IPS-20b (cell line): ENCODE results near the gene ADPRHL1.
"Not testable (repeated sequence)": the region's sequence is repeated elsewhere in the genome, so short reads cannot be mapped to it uniquely, and the experiment has no call there.

ENCODE experiments used
- H3K27ac ChIP-seq: one replicate; pipeline ENCODE4 v1.5.1; 2013; ENCODE audit warnings: low read length
- H3K27me3 ChIP-seq: 2 replicates; pipeline ENCODE4 v1.6.1; 2013; ENCODE audit warnings: mild to moderate bottlenecking, low read length, inconsistent platforms; ENCODE audit not compliant: insufficient read depth
- H3K36me3 ChIP-seq: 2 replicates; pipeline ENCODE4 v1.6.1; 2013; ENCODE audit warnings: low read depth, mild to moderate bottlenecking, inconsistent platforms, low read length, moderate library complexity; ENCODE audit not compliant: insufficient read depth
- H3K4me1 ChIP-seq: 2 replicates; pipeline ENCODE4 v1.6.1; 2013; ENCODE audit warnings: mild to moderate bottlenecking, control low read depth, inconsistent platforms, low read length, moderate library complexity; ENCODE audit not compliant: insufficient read depth
- H3K4me3 ChIP-seq: 2 replicates; pipeline ENCODE4 v1.5.1; 2013; ENCODE audit warnings: mild to moderate bottlenecking, low read length, inconsistent platforms
- H3K9ac ChIP-seq: 2 replicates; pipeline ENCODE4 v1.6.1; 2013; ENCODE audit warnings: low read depth, mild to moderate bottlenecking, inconsistent platforms, low read length, moderate library complexity
- H3K9me3 ChIP-seq: 2 replicates; pipeline ENCODE4 v1.6.1; 2013; ENCODE audit warnings: mild to moderate bottlenecking, low read depth, low read length, inconsistent platforms; ENCODE audit not compliant: insufficient read depth

Gene ADPRHL1

GRCh38 chr13:113441661-113442060 lies 11.6 kb downstream of the ADPRHL1 start:
- Histone ChIP-seq H3K9me3 (no peaks in the 10 kb centered on the region), H3K27me3 (no peaks in the 10 kb centered on the region), H3K4me1 (no peaks in the 10 kb centered on the region), H3K36me3 (no peaks in the 10 kb centered on the region), H3K27ac (no peak overlapping the region), H3K4me3 (no peak overlapping the region), H3K9ac (no peak overlapping the region)

DNA sequence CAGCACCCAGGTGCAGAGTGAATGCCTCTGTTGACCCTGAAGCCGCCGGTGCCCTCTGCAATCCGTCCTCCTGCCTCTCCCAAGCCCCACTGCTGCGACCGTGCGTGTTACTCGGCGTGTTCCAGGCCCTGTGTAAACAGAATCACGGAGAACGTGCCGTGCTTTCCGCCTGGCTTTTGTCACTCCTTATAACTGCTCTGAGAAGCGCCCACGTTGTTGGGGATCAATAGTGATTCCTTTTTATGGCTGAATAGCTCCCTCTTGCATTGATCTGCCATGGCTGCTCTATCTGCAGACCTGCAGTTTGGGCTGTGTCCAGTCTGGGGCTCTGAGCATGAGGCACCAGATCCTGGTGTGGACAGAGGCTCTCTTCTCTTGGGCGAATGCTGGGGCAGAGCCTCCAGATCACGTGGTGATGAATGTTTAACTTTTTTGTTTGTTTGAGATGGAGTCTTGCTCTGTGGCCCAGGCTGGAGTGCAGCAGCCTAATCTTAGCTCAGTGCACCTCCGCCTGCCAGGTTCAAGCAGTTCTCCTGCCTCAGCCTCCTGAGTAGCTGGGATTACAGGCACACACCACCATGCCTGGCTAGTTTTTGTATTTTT lies 15.8 kb downstream of the ADPRHL1 start:
- H3K9me3 ChIP-seq = no peaks in the 10 kb centered on the region
- no peak overlapping the region for H3K4me3 ChIP-seq
- no peaks in the 10 kb centered on the region for H3K4me1 ChIP-seq
- no peaks in the 10 kb centered on the region for H3K36me3 ChIP-seq
- no peak overlapping the region for H3K27ac ChIP-seq
- H3K27me3 ChIP-seq = no peaks in the 10 kb centered on the region
- no peak overlapping the region for H3K9ac ChIP-seq

DNA sequence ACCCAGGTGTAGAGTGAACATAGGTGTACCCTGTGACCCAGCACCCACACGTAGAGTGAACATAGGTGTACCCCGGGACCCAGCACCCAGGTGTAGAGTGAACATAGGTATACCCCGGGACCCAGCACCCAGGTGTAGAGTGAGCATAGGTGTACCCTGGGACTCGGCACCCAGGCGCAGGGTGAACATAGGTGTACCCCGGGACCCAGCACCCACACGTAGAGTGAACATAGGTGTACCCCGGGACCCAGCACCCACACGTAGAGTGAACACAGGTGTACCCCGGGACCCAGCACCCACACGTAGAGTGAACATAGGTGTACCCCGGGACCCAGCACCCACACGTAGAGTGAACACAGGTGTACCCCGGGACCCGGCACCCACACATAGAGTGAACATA lies 16.4 kb downstream of the ADPRHL1 start:
- not testable (repeated sequence) for H3K36me3 ChIP-seq, H3K27me3 ChIP-seq, H3K27ac ChIP-seq, H3K4me3 ChIP-seq, H3K4me1 ChIP-seq, H3K9me3 ChIP-seq, H3K9ac ChIP-seq

DNA sequence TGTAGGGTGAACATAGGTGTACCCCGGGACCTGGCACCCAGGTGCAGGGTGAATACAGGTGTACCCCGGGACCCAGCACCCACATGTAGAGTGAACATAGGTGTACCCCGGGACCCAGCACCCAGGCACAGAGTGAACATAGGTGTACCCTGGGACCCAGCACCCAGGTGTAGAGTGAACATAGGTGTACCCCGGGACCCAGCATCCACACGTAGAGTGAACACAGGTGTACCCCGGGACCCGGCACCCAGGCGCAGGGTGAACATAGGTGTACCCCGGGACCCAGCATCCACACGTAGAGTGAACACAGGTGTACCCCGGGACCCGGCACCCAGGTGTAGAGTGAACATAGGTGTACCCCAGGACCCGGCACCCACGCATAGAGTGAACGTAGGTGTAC lies 17.4 kb downstream of the ADPRHL1 start:
- not testable (repeated sequence) for H3K9ac ChIP-seq, H3K36me3 ChIP-seq, H3K9me3 ChIP-seq, H3K27me3 ChIP-seq, H3K4me3 ChIP-seq, H3K4me1 ChIP-seq, H3K27ac ChIP-seq

DNA sequence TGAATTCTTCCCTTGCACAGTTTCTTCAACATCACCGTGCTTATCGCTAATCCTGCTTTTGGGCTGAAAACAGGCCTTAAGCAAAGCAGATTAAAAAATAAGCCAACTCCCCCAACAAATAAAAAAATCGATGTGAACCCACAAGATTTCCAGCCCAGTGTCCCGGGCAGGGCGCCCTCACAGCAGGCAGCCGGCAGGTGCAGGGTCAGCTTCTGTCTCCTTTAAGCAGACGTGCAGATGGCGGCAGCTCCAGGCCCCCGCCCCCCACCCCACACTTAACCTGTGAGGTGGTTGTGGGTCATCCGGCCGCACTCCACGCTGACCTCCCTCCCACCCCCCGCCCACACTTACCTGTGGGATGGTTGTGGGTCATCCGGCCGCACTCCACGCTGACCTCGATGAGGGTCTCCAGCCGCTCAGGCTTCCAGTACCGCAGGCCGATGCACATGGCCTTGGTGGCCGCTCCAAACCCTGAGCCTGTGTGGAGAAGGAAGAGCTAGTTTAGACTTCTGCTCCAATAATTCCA lies 19.8 kb downstream of the ADPRHL1 start:
- Histone ChIP-seq H3K27me3 (no peaks in the 10 kb centered on the region), H3K9me3 (no peaks in the 10 kb centered on the region), H3K4me1 (no peaks in the 10 kb centered on the region), H3K9ac (no peak overlapping the region), H3K36me3 (no peaks in the 10 kb centered on the region), H3K27ac (no peak overlapping the region), H3K4me3 (no peak overlapping the region)

GRCh38 chr13:113432506-113433270 lies 20.6 kb downstream of the ADPRHL1 start:
- no peaks in the 10 kb centered on the region for H3K4me1 ChIP-seq
- H3K27ac ChIP-seq = no peak overlapping the region
- no peak overlapping the region for H3K4me3 ChIP-seq
- no peaks in the 10 kb centered on the region for H3K9me3 ChIP-seq
- no peaks in the 10 kb centered on the region for H3K36me3 ChIP-seq
- H3K27me3 ChIP-seq = no peaks in the 10 kb centered on the region
- no peak overlapping the region for H3K9ac ChIP-seq

GRCh38 chr13:113431171-113431570 lies 22.1 kb downstream of the ADPRHL1 start:
- Histone ChIP-seq H3K27me3 (no peaks in the 10 kb centered on the region), H3K27ac (no peak overlapping the region), H3K9me3 (no peaks in the 10 kb centered on the region), H3K36me3 (no peaks in the 10 kb centered on the region), H3K4me3 (no peak overlapping the region), H3K4me1 (no peaks in the 10 kb centered on the region), H3K9ac (no peak overlapping the region)

GRCh38 chr13:113430378-113431110 lies 22.7 kb downstream of the ADPRHL1 start:
- no peaks in the 10 kb centered on the region for H3K9me3 ChIP-seq
- H3K4me3 ChIP-seq = no peak overlapping the region

DNA sequence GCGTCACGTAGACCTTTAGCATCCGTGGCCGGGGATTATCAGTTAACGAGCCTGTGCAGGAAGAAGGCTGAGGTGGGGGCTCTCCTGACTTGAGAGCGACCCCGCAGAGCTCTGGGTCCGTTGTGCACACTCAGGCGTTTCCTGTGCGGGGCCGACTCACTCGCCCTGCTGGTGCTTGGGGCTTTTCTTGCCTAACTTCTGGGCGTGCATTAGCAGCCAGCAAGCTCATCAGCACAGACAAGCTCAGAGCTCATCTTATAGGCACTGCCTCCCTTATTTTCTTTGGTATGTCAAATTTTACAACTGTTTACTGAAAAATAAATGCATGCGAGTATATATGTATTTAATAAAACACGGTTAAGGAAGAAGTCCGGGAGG lies 23.7 kb downstream of the ADPRHL1 start:
- H3K4me3 ChIP-seq = no peak overlapping the region
- H3K27me3 ChIP-seq = no peaks in the 10 kb centered on the region
- H3K27ac ChIP-seq = no peak overlapping the region
- H3K4me1 ChIP-seq = no peaks in the 10 kb centered on the region
- no peak overlapping the region for H3K9ac ChIP-seq
- H3K9me3 ChIP-seq = no peaks in the 10 kb centered on the region
- H3K36me3 ChIP-seq = no peaks in the 10 kb centered on the region

More at GRCh38 chr13:113430378-113431110, 22.7 kb downstream of the ADPRHL1 start:
- Histone ChIP-seq H3K27ac (no peak overlapping the region), H3K27me3 (no peaks in the 10 kb centered on the region), H3K36me3 (no peaks in the 10 kb centered on the region), H3K4me1 (no peaks in the 10 kb centered on the region), H3K9ac (no peak overlapping the region)

GRCh38 chr13:113428871-113429607 lies 24.2 kb downstream of the ADPRHL1 start:
- no peaks in the 10 kb centered on the region for H3K27me3 ChIP-seq
- no peaks in the 10 kb centered on the region for H3K4me1 ChIP-seq
- H3K4me3 ChIP-seq = no peak overlapping the region
- no peak overlapping the region for H3K27ac ChIP-seq
- H3K36me3 ChIP-seq = no peaks in the 10 kb centered on the region
- H3K9ac ChIP-seq = no peak overlapping the region
- no peaks in the 10 kb centered on the region for H3K9me3 ChIP-seq

DNA sequence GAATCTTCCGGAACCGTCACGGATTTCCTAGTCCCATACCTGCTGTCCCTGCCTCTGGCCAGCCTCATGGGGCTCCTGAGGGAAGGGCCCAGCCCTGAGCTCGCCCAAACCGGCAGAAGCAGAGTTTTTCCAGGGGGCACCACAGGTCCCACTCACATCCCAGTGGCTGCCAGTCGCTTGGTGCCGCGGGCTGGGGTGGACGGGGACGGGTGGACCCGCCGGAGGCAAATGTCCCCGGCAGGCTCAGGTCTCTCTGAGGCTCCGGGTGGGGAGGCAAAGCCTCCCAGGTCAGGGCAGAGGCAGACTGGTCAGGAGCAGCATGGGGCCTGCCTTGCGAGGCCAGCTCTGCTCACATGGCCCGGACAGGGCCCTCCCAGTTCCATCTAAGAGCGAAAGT lies 24.8 kb downstream of the ADPRHL1 start:
- no peaks in the 10 kb centered on the region for H3K27me3 ChIP-seq
- no peaks in the 10 kb centered on the region for H3K36me3 ChIP-seq
- no peak overlapping the region for H3K9ac ChIP-seq
- H3K27ac ChIP-seq = no peak overlapping the region
- H3K9me3 ChIP-seq = no peaks in the 10 kb centered on the region
- H3K4me3 ChIP-seq = no peak overlapping the region
- no peaks in the 10 kb centered on the region for H3K4me1 ChIP-seq
